ENCODE measurements around the gene HSPB6.
A peak's percentile ranks its signal among the peaks of the same experiment; 100 is the strongest.

HSPB6 gene

GRCh38 chr19:35744430-35745327, 12.2 kb downstream of the HSPB6 start:
- DNase-seq: peak; percentile 97

- no peak for DNase-seq
These were observed 13.0 kb downstream of the HSPB6 start for GRCh38 chr19:35743640-35744429.

GRCh38 chr19:35742121-35742724, 14.6 kb downstream of the HSPB6 start, which contains the start of gene IGFLR1:
TSS of gene IGFLR1 (minus strand) at chr19:35742452. CDS start at chr19:35741180, 1,272 bp downstream.
- peak; percentile 81 for DNase-seq

- DNase-seq: no peak
These were observed 15.7 kb downstream of the HSPB6 start for GRCh38 chr19:35741203-35741515.

GRCh38 chr19:35740423-35741202, 16.2 kb downstream of the HSPB6 start:
- DNase-seq: peak; percentile 97

GRCh38 chr19:35740108-35740422, 16.8 kb downstream of the HSPB6 start:
- DNase-seq: no peak

- DNase-seq: no peak
These were observed 17.3 kb downstream of the HSPB6 start for GRCh38 chr19:35739275-35740107.

GRCh38 chr19:35738887-35739229, 18.0 kb downstream of the HSPB6 start:
- no peak for DNase-seq

GRCh38 chr19:35738021-35738886, 18.6 kb downstream of the HSPB6 start:
- no peak for DNase-seq

GRCh38 chr19:35736913-35737886, 19.6 kb downstream of the HSPB6 start:
- DNase-seq: peak; percentile 24

- DNase-seq: no peak
These were observed 21.9 kb downstream of the HSPB6 start for GRCh38 chr19:35734889-35735288.

- DNase-seq: no peak
These were observed 22.6 kb downstream of the HSPB6 start for GRCh38 chr19:35734273-35734672.

GRCh38 chr19:35733180-35734125, 23.4 kb downstream of the HSPB6 start:
- DNase-seq: no peak

- no peak for DNase-seq
These were observed 24.2 kb downstream of the HSPB6 start for GRCh38 chr19:35732540-35733179.

- no peak for DNase-seq
These were observed 24.9 kb downstream of the HSPB6 start for GRCh38 chr19:35731779-35732405.

- no peak for DNase-seq
These were observed 25.5 kb downstream of the HSPB6 start for GRCh38 chr19:35731353-35731752.

- no peak for DNase-seq
These were observed 26.5 kb downstream of the HSPB6 start for GRCh38 chr19:35730326-35730725.

- no peak for DNase-seq
These were observed 27.1 kb downstream of the HSPB6 start for GRCh38 chr19:35729763-35730162.
